ENCODE data around the gene BRD7.

DNA sequence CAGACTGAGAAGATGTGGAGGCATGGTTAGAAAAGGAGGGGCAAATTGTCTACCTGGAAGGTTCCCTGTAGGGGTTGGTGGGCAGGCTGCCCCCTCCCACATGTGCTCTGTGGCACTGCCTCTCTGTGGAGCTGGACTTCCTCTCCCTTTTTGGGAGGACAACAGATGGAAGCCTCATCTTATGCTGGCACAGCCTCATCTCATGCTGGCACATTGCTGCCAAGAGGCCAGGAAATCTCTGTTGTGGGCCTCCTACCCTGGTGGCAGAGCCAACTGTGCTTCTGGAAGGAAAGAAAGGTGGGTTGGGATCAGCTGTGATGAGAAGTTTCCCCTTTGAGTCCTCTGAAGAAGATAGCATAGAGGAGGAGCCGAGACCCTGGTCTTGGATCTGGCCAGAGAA is 19.7 kb upstream of the BRD7 start:
- TF ChIP-seq SUZ12 (IDR thresholded peaks at IDR 0.05; ENCODE audit: extremely low read depth, insufficient read depth, insufficient read length) = no peak
- TF ChIP-seq ZNF274 (IDR thresholded peaks at IDR 0.05; ENCODE audit: low read depth, low read length) = no peak

All from NT2/D1 (cell line).